Measurements from ENCODE around the gene SUPV3L1. TPM values are rescaled to one million over a fixed set of nuclear protein-coding genes. Genes with fewer than 3 reads are reported as not detected.

Gene SUPV3L1
- total and polyA plus RNA-seq, 9 of the 15 experiments (the other 6 are each of a cell fraction or from before 2014, with no cell fraction given) = 45.2 to 156 (median 92.6) TPM

DNA sequence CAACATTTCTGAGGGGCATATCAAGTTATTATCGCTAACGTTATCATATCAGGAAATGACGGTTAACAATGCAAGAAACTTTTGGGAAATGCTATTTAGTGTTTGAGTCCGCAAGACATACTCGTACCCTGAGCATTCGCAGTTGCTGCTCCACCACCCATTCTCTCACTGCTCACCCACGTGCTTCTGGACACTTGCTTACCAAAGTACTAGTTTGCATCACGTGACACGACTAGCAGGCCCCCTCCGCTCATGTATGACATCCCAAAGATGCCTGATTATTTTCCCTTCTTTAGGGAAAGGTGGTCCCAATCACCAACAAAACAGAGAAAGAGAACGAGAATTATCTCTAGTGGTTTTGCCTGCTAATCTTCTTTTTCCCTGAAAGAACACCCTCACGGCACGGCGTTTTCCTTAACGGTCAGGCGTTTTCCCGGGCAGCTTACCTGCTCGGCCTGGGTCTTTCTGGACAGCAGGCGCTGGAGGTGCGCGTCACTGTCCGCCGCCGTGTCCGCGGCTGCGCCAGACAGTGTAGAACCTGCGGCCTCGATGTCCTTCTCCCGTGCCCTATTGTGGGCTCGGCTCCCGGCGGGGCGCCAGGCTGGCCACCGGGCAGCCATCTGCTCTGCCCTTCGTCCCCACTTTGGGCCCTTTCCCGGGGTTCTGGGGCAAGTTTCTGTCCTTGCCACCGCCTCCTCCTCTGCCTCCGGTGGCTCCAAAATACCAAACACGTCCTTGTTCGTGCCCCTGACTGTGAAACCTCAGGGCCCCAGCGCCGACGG lies at the start of gene SUPV3L1 (continued):
- no peak for TF ChIP-seq MCM3 (IDR thresholded peaks at IDR 0.05)
- TF ChIP-seq PHF8 (IDR thresholded peaks at IDR 0.05; ENCODE audit: borderline replicate concordance, low read length) = peak; percentile 97
- TF ChIP-seq PURB (CRISPR knock-in tag; IDR thresholded peaks at IDR 0.05; ENCODE audit: low read depth) = no peak
- TF ChIP-seq, protein P1, sequence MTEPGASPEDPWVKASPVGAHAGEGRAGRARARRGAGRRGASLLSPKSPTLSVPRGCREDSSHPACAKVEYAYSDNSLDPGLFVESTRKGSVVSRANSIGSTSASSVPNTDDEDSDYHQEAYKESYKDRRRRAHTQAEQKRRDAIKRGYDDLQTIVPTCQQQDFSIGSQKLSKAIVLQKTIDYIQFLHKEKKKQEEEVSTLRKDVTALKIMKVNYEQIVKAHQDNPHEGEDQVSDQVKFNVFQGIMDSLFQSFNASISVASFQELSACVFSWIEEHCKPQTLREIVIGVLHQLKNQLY (CRISPR knock-in tag; conservative IDR thresholded peaks at IDR 0.05) = peak in 1 of 2 experiments; percentile 85; a peak in 2 of 4 replicates
- 0 out of 4 replicates have a peak, but pooled peaks of 1 of the 2 experiments have one; percentile 74 for TF ChIP-seq BCLAF1 (IDR thresholded peaks at IDR 0.05; ENCODE audit: borderline replicate concordance in 1 of 2, control insufficient read depth in 1 of 2, low read depth in 2 of 2, low read length in 1 of 2)
- TF ChIP-seq ZNF143 (CRISPR knock-in tag; IDR thresholded peaks at IDR 0.05) = no peak
- no peak; the same call in 1 of the 2 replicates for TF ChIP-seq ETV5 (CRISPR knock-in tag; IDR thresholded peaks at IDR 0.05; ENCODE audit: low read depth)
- TF ChIP-seq EWSR1 (IDR thresholded peaks at IDR 0.05; ENCODE audit: borderline replicate concordance, low read depth, partially characterized antibody) = no peak
- no peak for TF ChIP-seq ZBTB34 (CRISPR knock-in tag; IDR thresholded peaks at IDR 0.05)
- TF ChIP-seq CHD1 (IDR thresholded peaks at IDR 0.05; ENCODE audit: low read length) = no peak
- no peak for TF ChIP-seq HNRNPH1 (optimal IDR thresholded peaks at IDR 0.05; ENCODE audit: low read depth, low read length)
- TF ChIP-seq NR1H2 (CRISPR knock-in tag; IDR thresholded peaks at IDR 0.05) = no peak
- peak; percentile 78 to 100 for TF ChIP-seq HDAC1 (IDR thresholded peaks at IDR 0.05)
- no peak for TF ChIP-seq YBX1 (IDR thresholded peaks at IDR 0.05)
- TF ChIP-seq ZNF165 (CRISPR knock-in tag; IDR thresholded peaks at IDR 0.05; ENCODE audit: borderline replicate concordance) = 0 out of 2 replicates have a peak, but pooled peaks have one; percentile 30
- no peak; the same call in 1 of the 2 replicates for TF ChIP-seq MYBL2 (IDR thresholded peaks at IDR 0.05; ENCODE audit: low read depth)
- TF ChIP-seq MYBL2 (CRISPR knock-in tag; IDR thresholded peaks at IDR 0.05; ENCODE audit: borderline replicate concordance) = no peak
- peak; percentile 14; the same call in 1 of the 2 replicates for TF ChIP-seq NCOR1 (IDR thresholded peaks at IDR 0.05)
- TF ChIP-seq DIDO1 (tag; IDR thresholded peaks at IDR 0.05; ENCODE audit: low read depth) = peak; percentile 99
- no peak for TF ChIP-seq ZNF277 (CRISPR knock-in tag; IDR thresholded peaks at IDR 0.05; ENCODE audit: borderline replicate concordance)
- TF ChIP-seq HNRNPK (IDR thresholded peaks at IDR 0.05; ENCODE audit: low read depth, low read length, poor library complexity, severe bottlenecking) = no peak

All from K562 (cell line).